HG02981 (cell line): ENCODE measurements around the gene PPP2R5E.
"Not testable (repeated sequence)": the region's sequence is repeated elsewhere in the genome, so short reads cannot be mapped to it uniquely, and the experiment has no call there.

Experiments used
- ATAC-seq: cut with Tn5 transposase; IDR thresholded peaks from one replicate; pipeline ENCODE4 v1.9.1; 2021; ENCODE audit warnings: mild to moderate bottlenecking, moderate library complexity; ENCODE audit not compliant: unreplicated experiment

The PPP2R5E gene

DNA sequence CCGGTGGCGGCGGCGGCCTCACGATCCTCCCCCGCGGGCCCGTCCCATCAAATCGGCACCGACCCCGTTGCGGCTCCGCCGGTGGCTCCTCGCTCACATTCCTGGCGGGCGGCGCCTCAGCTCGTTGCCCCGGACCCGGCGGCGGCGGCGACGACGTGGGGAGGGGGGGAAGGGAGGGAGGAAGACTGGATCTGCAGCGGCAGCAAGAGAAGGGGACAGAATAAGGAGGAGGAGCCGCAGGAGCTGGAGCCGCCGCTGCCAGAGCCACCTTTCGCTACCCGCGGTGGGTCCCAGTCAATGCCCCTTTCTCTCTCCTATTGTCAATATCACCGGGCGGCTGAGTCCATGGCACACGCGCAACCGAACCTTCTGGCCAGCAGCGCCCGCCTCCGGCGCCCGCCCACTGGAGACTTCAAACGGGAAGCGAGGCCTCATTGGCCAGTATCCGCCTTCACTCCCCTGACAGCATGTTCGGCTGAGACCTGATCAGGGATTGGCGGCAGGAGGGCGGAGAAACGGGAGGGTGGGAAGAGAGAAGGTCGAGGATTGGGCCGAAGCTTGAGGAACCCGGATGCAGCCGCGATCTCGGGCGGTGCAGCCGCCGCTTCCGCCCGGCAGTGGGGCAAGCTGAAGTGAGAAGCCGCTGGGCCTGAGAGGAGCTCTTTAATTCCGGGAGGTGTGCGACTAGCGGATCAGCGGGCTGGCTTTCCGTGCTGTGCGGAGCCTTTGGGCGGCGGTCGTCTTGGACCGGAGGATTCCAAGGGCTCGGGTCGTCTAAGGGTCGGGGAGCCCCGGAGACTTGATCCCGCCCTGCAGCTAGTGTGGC is at the start of gene PPP2R5E:
TSS of gene PPP2R5E (minus strand) at position 378 of the 826 bp plus-strand sequence. CDS start 3,692 bp downstream, outside the sequence.
- ATAC-seq = peak; percentile 96

DNA sequence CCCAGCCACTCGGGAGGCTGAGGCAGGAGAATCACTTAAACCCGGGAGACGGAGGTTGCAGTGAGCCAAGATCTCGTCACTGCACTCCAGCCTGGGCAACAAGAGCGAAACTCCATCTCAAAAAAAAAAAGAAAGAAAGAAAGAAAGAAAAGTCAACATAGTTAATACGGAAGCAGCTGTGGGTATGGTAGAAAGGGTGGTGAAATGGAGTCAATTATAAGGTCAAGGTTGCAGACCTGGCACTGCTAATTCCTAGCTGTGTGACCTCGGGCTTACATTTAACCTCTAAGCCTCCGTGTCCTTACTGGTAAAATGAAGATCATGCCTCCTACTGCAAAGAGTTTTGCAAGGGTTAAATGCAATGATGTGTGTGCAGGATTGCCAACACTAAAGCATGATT is 39.9 kb upstream of the PPP2R5E start:
- ATAC-seq = not testable (repeated sequence)

DNA sequence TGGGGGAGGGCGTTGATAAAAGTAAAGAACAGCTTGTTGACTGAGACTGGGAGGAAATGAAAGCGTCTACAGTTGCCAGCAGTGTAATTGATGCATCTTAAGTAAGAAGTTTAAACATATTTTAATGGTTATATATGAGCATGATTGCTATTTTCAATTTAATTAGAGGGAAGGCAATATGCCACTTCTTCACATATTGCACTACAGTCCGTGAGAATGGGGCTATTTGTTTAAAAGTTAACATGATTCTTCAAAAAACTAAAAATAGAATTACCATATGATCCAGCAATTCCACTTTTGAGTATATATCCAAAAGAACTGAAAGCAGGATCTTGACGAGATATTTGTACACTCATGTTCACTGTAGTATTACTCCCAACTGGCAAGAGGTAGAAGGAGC is 38.3 kb upstream of the PPP2R5E start:
- ATAC-seq = no peak

DNA sequence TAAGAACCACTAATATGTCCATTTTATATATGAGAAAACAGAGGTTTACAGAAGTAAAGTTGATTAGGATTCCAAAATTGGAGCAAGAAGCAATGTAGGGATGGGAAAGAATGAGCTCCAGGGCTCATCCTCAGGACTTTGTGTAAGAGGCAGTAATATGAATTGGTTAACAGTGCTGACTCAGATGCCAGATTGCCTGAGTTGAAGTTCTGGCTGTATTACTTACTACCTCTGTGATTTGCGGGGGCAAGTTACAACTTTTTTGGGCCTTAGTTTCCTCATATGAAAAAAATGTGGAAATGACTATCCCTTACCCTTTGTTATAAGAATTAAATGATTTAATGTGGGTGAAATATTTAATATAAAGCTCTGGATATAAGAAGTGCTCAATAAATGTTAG is 35.1 kb upstream of the PPP2R5E start:
- ATAC-seq = no peak

DNA sequence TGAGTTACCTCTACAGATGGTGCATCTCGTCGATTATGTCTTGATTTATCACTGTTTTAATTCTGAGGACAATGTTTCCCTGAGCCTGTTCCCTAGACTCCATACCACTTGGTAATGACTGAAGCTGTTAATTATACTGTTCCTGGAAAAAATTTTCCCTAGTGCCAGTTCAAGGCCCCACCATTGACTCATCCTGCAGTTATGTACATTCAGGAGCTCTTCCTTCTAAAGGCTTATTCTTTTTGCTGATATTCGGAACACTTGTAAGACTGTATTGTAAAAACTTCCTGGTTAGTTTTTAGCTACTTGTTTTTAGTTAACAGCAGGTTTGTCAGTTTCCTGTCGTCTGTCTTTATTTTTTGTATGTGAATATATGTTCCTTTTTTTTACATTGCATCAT is 30.4 kb upstream of the PPP2R5E start:
- ATAC-seq = no peak

DNA sequence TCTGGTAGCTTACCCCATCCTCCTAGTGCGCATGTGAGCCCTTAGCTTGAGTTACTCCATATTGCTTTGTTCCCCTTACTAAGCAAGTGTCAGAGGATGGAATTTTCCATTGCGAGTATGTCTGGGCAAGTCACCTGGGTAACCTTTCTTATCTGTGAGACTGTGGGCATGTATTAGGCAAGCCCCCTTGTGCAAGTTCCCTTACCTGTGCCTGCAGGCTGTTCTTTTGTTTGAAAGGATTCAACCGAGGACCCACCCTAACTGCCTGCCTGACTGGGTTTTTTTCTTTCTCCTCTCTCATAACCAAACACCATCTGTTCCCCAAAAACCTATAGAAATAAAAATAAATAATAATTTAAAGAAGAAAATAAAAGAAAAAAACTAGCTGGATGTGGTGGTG is 22.3 kb upstream of the PPP2R5E start:
- ATAC-seq = no peak

DNA sequence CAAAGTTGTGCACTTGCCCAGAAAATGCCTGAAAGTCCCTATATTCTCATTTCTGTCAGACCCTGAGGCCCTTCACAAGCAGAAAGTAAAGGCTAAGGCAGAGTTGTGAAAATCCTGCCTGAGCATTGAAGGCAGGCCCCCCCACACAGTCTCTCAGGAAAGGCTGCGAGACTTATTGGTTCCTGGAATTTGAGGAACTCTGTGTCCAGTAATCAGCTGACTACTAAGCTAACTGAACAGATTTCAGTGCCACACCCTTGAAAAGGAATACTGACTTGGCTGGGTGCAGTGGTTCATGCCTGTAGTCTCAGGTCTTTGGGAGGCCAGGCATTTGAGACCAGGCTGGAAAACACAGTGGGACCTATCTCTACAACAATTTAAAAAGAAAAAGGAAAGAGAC is 21.1 kb upstream of the PPP2R5E start:
- no peak for ATAC-seq

DNA sequence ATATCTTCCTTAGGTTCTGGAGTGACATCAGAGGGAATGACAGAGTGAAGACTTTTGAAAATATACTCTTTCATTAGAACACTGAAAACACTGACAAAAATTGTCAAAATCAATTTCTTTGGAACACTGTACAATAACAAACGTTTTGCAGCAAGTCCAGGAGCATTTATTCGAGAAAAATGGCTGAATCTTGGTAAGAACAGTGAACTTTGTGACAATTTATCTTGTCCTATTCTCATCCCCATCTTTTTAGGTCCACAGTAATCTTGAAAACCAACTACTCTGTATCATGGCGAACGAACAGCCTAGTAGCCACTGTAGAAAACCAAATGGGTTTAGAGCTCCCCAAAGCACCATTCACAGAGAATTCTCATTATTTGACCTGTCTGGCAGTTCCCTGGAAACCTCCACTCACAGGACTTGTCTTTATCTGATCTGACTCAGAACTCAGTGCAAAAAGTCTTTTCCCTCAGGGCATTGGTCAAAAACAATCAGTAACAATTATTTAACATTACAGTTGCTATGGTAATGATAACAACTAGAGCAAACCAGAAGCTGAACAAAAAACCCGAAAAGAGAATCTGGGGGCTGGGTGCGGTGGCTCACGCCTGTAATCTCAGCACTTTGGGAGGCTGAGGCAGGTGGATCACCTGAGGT is 20.3 kb upstream of the PPP2R5E start:
- ATAC-seq = no peak

DNA sequence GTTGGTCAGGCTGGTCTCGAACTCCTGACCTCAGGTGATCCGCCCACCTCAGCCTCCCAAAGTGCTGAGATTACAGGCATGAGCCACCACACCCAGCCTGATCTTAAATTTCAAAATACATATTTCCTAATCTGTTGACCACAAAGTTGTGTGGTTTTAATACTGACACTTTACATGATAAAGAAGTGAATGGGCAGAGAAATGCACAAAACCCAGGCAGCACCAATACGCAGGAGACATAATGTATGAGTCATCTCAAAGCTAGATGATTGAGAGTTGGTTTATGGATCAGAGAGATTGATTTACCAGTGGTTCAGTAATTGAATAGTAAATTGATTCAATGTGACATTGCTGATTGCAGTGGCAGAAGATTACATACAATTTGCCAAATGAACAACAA is 19.2 kb upstream of the PPP2R5E start:
- ATAC-seq = no peak

DNA sequence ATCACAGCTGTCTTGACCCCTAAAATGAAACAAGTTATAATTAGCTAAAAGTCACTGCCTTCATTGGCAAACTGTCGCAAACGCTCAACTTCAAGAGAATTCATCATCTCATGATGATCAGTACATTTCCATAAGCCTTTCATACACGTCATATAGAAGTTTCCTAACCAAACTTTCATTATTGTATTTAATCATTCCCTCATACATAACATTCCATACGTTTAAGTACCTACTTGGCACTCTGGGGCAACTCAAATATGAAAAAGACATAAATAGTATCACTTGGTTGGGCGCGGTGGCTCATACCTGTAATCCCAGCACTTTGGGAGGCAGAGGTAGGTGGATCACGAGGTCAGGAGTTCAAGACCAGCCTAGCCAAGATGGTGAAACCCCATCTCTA is 12.4 kb upstream of the PPP2R5E start:
- ATAC-seq = no peak

DNA sequence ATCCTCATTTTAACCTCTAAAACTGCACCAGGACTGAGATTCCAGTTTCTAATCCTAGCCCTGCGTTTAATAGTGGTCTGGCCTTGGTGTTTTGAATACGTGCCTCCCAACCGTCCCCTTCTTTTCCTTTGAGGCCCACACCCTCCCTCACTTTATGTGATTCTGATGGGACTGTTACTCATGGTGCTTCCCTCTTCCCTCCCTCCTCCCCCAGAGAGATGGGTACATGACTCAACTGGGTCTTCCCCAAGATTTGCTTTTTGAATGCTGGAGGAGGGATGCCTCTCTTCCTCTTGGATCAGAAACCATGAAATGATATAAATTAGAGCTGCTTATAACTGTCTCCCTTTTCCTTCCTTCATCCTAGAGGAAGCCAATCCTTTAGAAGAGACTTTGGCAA is 8.2 kb upstream of the PPP2R5E start:
- ATAC-seq = no peak

DNA sequence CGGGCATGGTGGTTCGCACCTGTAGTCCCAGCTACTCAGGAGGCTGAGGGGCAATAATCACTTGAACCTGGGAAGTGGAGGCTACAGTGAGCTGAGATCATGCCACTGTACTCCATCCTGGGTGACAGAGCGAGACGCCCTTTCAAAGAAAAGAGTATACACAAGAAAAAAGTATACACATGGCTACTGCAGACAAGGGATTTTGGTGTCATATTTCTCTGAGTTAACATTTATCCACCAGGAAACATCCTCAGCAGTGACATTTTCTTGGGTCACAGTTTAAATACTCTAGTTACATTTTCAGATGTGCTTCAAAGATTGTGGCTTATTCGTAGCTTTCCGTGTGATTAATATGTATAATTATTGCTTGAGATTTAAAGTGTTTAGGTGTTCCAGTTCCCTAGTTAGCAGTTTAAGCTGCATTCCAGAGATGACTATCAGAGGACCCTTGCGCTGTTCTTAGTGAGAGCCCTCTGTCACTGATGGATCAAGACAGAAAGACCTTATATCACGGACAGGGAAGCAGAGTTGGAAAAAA is 4.7 kb upstream of the PPP2R5E start:
- no peak for ATAC-seq

DNA sequence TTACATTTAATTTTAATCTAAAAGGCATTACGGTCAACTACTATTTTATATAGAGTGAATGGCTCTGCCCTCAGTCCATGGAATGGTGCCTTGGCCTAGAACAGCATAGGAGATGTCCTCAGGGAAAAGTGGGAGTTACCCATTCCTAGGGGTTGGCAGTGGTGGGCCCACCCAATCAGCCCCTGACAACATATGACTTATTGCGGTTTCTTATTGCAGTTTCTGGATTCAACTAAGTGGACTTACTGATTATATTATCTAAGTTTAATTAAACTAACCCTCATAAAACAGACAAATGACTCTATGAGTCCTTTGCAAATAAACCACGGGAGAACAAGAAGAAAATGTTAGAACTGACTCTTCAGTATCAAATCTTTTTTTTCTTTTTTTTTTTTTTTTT is 2.3 kb upstream of the PPP2R5E start:
- no peak for ATAC-seq

DNA sequence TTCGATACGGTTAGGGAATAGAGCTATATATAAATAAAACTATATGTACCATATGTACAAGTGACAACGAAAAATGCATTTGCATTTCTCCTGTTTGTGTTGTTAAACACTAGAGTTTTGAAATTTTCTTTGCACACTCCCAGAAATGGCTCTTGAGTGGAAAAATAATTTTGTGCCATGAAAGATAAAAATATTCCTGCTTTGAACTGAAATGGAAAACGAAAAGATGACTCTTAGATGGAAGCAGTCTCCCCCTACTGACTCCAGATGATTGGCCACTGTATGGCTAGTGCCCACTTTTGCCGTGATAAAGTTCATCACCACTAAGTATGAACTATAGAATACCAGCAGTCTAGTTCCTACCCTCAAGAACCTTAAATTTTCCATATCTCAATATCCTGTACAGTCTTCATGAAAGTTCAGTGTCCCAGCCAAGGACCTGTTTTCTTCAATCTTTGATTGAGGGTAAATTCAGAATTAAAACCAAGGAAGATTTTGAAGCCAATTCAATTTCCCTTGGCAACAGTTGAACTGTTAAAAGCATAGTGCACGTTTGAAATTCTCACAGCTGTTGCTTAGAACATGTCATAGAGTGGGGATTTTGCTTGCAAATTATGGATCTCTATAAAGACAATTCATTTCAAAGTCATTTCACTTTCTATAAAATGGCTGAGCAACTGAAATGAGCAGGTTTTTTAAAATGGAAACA is 1.6 kb upstream of the PPP2R5E start:
- no peak for ATAC-seq

DNA sequence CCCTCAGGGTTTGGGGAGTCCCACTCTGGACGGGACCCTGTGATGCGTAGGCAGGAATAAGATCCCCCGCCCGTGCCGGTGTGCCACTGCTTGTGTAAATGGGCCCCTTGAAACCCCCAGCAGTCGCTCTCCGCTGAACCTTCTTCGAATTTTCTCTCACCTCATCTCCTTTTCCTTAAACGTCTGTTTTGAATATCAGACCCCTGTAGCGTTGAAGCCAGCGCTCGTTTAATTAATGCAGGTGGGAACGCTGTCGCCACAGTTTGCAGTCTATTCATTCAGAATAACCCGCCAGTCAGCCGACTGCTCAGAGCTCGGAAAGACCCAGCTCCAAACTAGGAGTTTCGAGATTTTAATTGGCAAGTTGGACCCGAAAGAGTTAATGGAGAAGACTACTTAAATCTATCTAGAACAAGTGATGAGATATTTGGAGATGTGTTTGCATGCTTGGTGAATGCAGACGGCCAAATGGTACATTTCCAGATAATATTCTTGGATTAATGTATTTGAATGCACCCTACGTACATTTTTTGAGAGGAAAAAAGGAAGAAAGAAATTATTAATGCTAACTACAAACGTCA is 739 bp upstream of the PPP2R5E start:
- ATAC-seq = no peak

DNA sequence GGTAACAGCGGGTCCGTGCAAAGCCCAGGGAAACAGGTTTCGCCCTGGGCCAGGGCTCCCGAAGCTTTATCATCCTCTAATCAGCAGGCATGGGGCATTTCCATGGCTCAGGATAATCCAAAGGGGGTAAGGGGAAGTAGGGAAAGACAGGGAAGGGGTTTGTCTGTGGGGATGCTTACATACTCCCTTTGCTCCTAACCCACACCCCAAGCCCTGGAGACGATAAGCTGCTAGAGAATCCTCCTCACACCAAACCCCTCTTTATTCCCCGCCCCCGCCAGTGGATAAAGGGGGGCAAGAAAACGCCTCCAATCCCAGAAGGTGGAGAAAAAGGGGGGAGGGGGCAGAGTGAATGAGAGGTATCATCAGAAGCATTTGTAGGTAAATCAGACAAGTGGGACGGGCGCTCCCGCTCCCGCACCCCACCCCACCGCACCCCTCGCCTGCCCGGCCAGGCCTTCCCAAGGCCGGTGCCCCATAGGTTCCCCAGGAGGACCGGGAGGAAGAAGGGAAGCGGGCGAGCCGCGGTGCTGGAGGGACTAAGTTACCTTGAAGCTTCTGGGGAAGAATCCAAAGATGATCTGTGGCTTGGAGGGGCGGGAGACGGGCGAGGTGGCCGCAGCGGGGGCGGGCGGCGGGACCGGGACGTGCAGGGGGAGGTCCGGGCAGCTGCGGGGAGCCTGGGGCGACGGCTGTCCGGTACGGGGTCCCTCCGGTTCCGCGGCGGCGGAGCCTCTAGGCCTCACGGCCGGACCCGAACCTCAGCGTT is 762 bp downstream of the PPP2R5E start:
- ATAC-seq = no peak

DNA sequence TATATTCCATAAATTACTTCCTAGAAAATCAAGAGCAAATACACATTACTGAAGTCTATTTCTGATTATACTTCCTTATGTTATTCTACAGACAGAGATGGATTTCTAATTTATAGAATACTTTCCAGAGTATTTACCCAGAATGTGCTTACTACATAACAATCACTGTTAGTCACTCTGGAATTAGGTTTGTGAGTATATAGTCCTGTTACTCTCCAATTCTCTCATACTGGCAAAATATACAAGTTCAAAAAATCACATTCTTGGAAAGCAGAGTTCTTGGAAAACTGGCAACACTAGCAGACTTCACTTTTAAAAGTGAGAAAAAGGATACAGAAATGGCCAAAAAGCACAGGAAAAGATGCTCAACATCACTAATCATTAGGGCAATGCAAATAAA is 7.3 kb downstream of the PPP2R5E start:
- ATAC-seq = no peak

DNA sequence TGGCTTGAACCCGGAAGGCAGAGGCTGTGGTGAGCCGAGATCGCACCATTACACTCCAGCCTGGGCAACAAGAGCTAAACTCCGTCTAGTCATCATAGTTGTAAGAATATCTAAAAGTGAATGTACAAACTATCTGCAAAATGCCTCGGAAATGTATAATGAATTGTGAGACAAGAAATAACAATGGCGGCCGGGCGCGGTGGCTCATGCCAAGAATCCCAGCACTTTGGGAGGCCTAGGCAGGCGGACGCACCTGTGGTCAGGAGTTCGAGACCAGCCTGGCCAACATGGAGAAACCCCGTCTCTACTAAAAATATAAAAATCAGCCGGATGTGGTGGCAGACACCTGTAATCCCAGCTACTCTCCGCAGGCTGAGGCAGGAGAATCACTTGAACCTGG is 9.7 kb downstream of the PPP2R5E start:
- ATAC-seq = no peak

DNA sequence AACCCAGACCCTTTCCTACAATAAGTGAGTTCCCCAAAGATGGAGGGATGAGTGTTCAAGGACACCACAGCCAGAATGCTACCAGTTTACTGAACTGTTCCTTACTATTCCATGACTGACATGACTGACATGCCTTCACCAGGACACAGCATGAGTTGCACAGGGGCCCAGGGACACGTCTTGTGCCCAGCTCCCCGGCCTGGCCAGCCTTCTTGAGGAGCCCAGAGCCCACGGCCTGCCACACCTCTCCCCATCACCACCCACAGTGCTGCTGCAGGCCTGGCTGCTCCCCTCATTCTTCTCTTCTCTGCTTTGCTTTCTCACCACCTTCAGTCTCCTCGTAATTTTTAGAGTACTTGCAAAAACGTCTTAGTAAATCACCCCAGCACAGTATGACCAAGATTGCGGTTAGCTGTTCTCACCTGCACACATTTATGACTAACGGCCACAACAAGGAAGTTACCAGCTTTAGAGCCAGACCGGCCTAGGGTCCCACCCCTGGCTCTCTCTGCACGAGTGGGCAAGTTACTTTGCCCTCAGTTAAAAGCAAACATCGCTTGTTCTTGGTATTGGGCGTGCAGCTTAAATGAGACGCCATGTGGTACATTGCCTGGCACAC is 18.5 kb downstream of the PPP2R5E start:
- ATAC-seq = no peak
